Peyer's patch (tissue), 4 donors: Measurements from ENCODE around the gene LENG1. TPM values are rescaled to one million over a fixed set of nuclear protein-coding genes. Genes with fewer than 3 reads are reported as not detected.

Experiments
- DNase-seq, 3 donors: peaks; one replicate each; pipeline ENCODE4 v3.0.0-alpha.2; 2017 to 2019
- H3K27ac ChIP-seq, 4 donors: fragments of 200-600 bp; sonication (generic); one replicate each; pipeline ENCODE4 v1.5.1; 2016 to 2019
- H3K27me3 ChIP-seq, 2 donors: fragments of 200-600 bp; sonication (generic); one replicate each; pipeline ENCODE4 v1.5.1; 2019
- H3K36me3 ChIP-seq, 3 donors: fragments of 200-600 bp; sonication (generic); one replicate each; pipeline ENCODE4 v1.5.1; 2016 to 2019
- H3K4me1 ChIP-seq, 4 donors: fragments of 200-600 bp; sonication (generic); one replicate each; pipeline ENCODE4 v1.5.1; 2016 to 2019
- H3K4me3 ChIP-seq, 4 donors: fragments of 200-600 bp; sonication (generic); 1 replicate in 3 of 4; 2 replicates in 1 of 4; pipeline ENCODE4 v1.5.1; 2016 to 2019; ENCODE audit warnings: mild to moderate bottlenecking in 1 of 4
- H3K9me3 ChIP-seq, 4 donors: fragments of 200-600 bp; sonication (generic); one replicate each; pipeline ENCODE4 v1.5.1; 2016 to 2019; ENCODE audit warnings: mild to moderate bottlenecking in 1 of 4
- CTCF ChIP-seq, 6 experiments: fragments of 450-650 bp in 4 of 6; fragments of 200-600 bp in 2 of 6; sonication (generic) in 1 of 6; IDR thresholded peaks; one replicate each; pipeline ENCODE4 v1.5.1; 2017 to 2019; ENCODE audit warnings: antibody characterized with exemption in 6 of 6, mild to moderate bottlenecking in 3 of 6, moderate library complexity in 1 of 6
- POLR2A ChIP-seq, 2 donors: fragments of 450-650 bp; IDR thresholded peaks; one replicate each; pipeline ENCODE4 v1.5.1; 2017; ENCODE audit warnings: antibody characterized with exemption in 2 of 2, mild to moderate bottlenecking in 2 of 2, moderate library complexity in 2 of 2
- total RNA-seq, 4 donors: library from RNA; depleted of rRNA; stranded (reverse); fragments of >200 nt; gene quantifications; one replicate each; pipeline ENCODE4 v1.1.0, GENCODE V29; 2016

Gene LENG1
- total RNA-seq, 4 donors from 2014 or later = 2.9 to 28.9 (median 6.8) TPM

DNA sequence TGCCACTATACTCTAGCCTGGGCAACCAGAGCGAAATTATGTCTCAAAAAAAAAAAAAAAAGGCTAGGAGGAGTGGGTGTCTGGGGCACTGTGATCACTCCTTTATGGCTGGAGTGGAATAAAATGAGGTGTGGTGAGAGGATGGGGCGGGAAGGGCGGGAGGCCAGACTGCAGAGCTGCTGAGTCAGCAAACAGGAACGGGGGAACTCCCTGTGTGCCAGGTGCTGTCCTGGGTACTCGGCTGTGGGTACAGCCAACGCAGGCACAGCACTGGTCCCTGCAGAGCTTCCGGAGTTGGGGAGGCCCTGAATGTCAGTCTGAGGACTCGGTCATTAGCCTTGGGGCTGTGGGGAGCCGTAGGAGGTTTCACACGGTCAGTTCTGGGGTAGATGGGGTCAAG lies 38.3 kb downstream of the LENG1 start:
- Histone ChIP-seq H3K27ac (no peak overlapping the region), H3K36me3 (peaks cover 0 to 79% (median 0%) of the 10 kb centered on the region in 3 donors), H3K4me1 (peaks cover 0 to 11% (median 3%) of the 10 kb centered on the region in 4 donors), H3K9me3 (no peaks in the 10 kb centered on the region), H3K4me3 (no peak overlapping the region), H3K27me3 (no peaks in the 10 kb centered on the region)
- no peak for TF ChIP-seq CTCF (IDR thresholded peaks at IDR 0.05)
- DNase-seq = peak in 2 of 3 donors; percentile 62 to 75

DNA sequence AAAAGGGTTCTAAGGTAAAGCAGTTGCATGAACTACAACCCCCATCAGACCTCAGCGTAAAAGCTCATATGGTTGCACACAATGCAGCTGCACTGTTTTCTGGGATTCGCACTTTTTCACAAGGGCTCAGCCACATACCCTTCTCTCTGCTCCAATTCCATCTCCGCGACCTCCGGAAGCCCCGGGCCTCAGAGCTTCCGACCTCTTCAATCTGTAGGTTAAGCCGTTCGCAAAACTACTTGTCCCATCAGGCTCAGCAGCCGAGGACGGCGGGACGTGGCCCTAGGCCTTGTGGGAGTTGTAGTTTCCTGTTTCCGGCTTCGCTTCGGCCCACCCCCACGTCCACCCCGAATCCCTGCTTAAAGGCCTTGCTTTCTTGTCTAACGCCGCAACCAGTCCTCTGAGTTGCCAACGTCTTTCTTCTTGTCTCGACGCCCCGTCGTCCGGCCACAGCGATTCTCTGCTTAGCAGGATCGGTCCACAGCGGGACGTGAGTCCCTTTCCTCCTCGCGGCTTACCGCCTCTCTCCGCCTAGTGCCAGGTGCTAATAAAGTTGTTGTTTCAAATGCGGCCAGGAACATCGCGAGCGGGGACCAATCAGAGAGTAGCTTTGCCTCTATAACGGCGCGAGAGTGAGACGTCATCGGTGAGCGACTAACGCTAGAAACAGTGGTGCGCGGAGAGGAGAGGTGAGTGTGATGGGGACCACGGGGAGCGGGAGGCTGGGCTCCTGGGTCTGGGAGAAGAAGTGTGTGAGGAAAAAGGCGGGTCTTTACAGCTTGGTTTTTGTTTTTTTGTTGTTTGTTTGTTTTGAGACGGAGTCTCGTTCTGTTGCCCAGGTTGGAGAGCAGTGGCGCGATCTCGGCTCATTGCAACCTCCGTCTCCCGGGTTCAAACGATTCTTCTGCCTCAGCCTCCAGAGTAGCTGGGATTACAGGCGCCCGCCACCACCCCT lies 44.1 kb downstream of the LENG1 start, which contains the start of the genes PRPF31 and TFPT:
Gene PRPF31, plus strand, starts transcription at position 646 of the 955 bp plus-strand sequence. CDS start 2,525 bp downstream, outside the sequence.
Gene TFPT, minus strand, starts transcription at position 549 of the 955 bp plus-strand sequence. Its CDS starts 388 bp downstream, at position 161.
- Histone ChIP-seq H3K9me3 (no peaks in the 10 kb centered on the region), H3K27me3 (no peaks in the 10 kb centered on the region), H3K4me1 (peaks cover 0 to 31% (median 14%) of the 10 kb centered on the region in 4 donors), H3K4me3 (peak within 1 kb of the TSS; percentile 64 to 81 (median 72)), H3K27ac (peak within 1 kb of the TSS; percentile 76 to 91 (median 86)), H3K36me3 (peaks cover 0 to 37% (median 0%) of the 10 kb centered on the region in 3 donors)
- peak; percentile 95 to 99 (median 99) for DNase-seq
- TF ChIP-seq POLR2A (IDR thresholded peaks at IDR 0.05) (peak; percentile 50 to 55), CTCF (IDR thresholded peaks at IDR 0.05) (no peak)

GRCh38 chr19:54114340-54115108 lies 45.0 kb downstream of the LENG1 start:
- Histone ChIP-seq H3K4me1 (peaks cover 0 to 31% (median 14%) of the 10 kb centered on the region in 4 donors), H3K27me3 (no peaks in the 10 kb centered on the region), H3K4me3 (peak overlapping the region; percentile 64 to 81 (median 72)), H3K36me3 (peaks cover 0 to 37% (median 0%) of the 10 kb centered on the region in 3 donors), H3K9me3 (no peaks in the 10 kb centered on the region), H3K27ac (peak overlapping the region; percentile 76 to 91 (median 86))
- TF ChIP-seq CTCF (IDR thresholded peaks at IDR 0.05) = no peak
- no peak for TF ChIP-seq POLR2A (IDR thresholded peaks at IDR 0.05)
- DNase-seq = peak; percentile 56 to 78 (median 72)

DNA sequence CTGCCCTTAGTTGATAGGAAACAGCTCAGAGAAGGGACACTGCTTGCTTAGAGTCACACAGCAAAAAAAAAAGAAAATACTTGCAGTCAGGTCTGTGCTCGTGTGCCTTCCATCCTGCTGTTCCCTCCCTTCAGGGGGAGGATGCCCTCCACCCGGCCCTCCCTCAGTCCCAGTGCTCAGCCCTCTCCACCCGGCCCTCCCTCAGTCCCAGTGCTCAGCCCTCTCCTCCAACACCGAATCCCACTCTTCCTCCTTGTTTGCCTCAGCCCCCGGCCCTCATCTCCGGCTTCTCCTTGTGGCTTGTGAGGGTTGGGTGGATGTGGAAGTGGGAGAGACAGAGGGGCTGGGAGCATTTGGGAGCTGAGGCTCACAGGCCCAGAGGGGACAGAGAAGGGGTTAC lies 49.9 kb downstream of the LENG1 start:
- no peaks in the 10 kb centered on the region for H3K27me3 ChIP-seq

More for the DNA sequence above, 49.9 kb downstream of the LENG1 start:
- no peak for TF ChIP-seq POLR2A (IDR thresholded peaks at IDR 0.05)
- TF ChIP-seq CTCF (IDR thresholded peaks at IDR 0.05) = no peak
- Histone ChIP-seq H3K4me1 (peaks cover 0 to 16% (median 6%) of the 10 kb centered on the region in 4 donors), H3K9me3 (no peaks in the 10 kb centered on the region), H3K36me3 (peaks cover 0 to 66% (median 0%) of the 10 kb centered on the region in 3 donors), H3K4me3 (no peak overlapping the region), H3K27ac (no peak overlapping the region)
- DNase-seq = no peak
